Measurements from ENCODE around the gene TTC23.

Gene TTC23

DNA sequence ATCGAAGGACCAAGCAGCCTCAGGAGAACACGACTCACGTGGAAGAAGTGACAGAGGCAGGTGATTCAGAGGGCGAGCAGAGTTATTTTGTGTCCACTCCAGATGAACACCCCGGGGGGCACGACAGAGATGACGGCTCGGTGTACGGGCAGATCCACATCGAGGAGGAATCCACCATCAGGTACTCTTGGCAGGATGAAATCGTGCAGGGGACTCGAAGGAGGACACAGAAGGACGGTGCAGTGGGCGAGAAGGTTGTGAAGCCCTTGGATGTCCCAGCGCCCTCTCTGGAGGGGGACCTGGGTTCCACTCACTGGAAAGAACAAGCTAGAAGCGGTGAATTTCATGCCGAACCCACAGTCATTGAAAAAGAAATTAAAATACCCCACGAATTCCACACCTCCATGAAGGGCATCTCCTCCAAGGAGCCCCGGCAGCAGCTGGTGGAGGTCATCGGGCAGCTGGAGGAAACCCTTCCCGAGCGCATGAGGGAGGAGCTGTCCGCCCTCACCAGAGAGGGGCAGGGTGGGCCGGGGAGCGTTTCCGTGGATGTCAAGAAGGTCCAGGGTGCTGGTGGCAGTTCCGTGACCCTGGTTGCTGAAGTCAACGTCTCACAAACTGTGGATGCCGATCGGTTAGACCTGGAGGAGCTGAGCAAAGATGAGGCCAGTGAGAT is 118.5 kb downstream of the TTC23 start:
- Histone ChIP-seq H3K36me3 (ENCODE audit: low read depth) (no peaks in the 10 kb centered on the region), H3K9me3 (ENCODE audit: severe bottlenecking) (no peaks in the 10 kb centered on the region), H3K4me1 (ENCODE audit: insufficient read depth, poor library complexity, severe bottlenecking) (peaks cover 7% of the 10 kb centered on the region), H3K4me3 (ENCODE audit: severe bottlenecking) (no peak overlapping the region), H3K27me3 (ENCODE audit: insufficient read depth, poor library complexity, severe bottlenecking) (no peaks in the 10 kb centered on the region), H3K27ac (ENCODE audit: poor library complexity, severe bottlenecking) (no peak overlapping the region)
- TF ChIP-seq, protein P1, sequence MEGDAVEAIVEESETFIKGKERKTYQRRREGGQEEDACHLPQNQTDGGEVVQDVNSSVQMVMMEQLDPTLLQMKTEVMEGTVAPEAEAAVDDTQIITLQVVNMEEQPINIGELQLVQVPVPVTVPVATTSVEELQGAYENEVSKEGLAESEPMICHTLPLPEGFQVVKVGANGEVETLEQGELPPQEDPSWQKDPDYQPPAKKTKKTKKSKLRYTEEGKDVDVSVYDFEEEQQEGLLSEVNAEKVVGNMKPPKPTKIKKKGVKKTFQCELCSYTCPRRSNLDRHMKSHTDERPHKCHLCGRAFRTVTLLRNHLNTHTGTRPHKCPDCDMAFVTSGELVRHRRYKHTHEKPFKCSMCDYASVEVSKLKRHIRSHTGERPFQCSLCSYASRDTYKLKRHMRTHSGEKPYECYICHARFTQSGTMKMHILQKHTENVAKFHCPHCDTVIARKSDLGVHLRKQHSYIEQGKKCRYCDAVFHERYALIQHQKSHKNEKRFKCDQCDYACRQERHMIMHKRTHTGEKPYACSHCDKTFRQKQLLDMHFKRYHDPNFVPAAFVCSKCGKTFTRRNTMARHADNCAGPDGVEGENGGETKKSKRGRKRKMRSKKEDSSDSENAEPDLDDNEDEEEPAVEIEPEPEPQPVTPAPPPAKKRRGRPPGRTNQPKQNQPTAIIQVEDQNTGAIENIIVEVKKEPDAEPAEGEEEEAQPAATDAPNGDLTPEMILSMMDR (IDR thresholded peaks at IDR 0.05; ENCODE audit: poor library complexity, severe bottlenecking), result no peak
- ATAC-seq (ENCODE audit: low read depth) (no peak), DNase-seq (ENCODE audit: low spot score) (no peak)

DNA sequence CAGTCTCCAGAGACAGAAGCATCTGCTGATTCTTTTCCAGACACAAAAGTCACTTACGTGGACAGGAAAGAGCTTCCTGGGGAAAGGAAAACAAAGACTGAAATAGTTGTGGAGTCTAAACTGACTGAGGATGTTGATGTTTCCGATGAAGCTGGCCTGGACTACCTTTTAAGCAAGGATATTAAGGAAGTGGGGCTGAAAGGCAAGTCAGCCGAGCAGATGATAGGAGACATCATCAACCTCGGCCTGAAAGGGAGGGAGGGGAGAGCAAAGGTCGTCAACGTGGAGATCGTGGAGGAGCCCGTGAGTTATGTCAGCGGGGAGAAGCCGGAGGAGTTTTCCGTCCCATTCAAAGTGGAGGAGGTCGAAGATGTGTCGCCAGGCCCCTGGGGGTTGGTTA is 119.1 kb downstream of the TTC23 start:
- no peak for DNase-seq (ENCODE audit: low spot score)
- H3K9me3 ChIP-seq (ENCODE audit: severe bottlenecking), result no peaks in the 10 kb centered on the region
- H3K4me3 ChIP-seq (ENCODE audit: severe bottlenecking), result no peak overlapping the region
- no peaks in the 10 kb centered on the region for H3K36me3 ChIP-seq (ENCODE audit: low read depth)
- ATAC-seq (ENCODE audit: low read depth), result no peak
- TF ChIP-seq, protein P1 (IDR thresholded peaks at IDR 0.05; ENCODE audit: poor library complexity, severe bottlenecking), result no peak
- H3K27ac ChIP-seq (ENCODE audit: poor library complexity, severe bottlenecking), result no peak overlapping the region
- H3K27me3 ChIP-seq (ENCODE audit: insufficient read depth, poor library complexity, severe bottlenecking), result no peaks in the 10 kb centered on the region
- peaks cover 7% of the 10 kb centered on the region for H3K4me1 ChIP-seq (ENCODE audit: insufficient read depth, poor library complexity, severe bottlenecking)

DNA sequence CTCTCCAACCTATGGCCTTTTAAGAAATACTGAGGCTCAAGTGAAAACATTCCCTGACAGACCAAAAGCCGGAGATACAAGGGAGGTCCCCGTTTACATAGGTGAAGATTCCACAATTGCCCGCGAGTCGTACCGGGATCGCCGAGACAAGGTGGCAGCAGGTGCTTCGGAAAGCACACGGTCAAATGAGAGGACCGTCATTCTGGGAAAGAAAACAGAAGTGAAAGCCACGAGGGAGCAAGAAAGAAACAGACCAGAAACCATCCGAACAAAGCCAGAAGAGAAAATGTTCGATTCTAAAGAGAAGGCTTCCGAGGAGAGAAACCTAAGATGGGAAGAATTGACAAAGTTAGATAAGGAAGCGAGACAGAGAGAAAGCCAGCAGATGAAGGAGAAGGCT is 119.7 kb downstream of the TTC23 start:
- no peak for DNase-seq (ENCODE audit: low spot score)
- TF ChIP-seq, protein P1 (IDR thresholded peaks at IDR 0.05; ENCODE audit: poor library complexity, severe bottlenecking), result no peak
- H3K27me3 ChIP-seq (ENCODE audit: insufficient read depth, poor library complexity, severe bottlenecking), result no peaks in the 10 kb centered on the region
- H3K9me3 ChIP-seq (ENCODE audit: severe bottlenecking), result no peaks in the 10 kb centered on the region
- H3K4me1 ChIP-seq (ENCODE audit: insufficient read depth, poor library complexity, severe bottlenecking), result peaks cover 7% of the 10 kb centered on the region
- no peak overlapping the region for H3K27ac ChIP-seq (ENCODE audit: poor library complexity, severe bottlenecking)
- no peak for ATAC-seq (ENCODE audit: low read depth)
- H3K4me3 ChIP-seq (ENCODE audit: severe bottlenecking), result no peak overlapping the region
- no peaks in the 10 kb centered on the region for H3K36me3 ChIP-seq (ENCODE audit: low read depth)

DNA sequence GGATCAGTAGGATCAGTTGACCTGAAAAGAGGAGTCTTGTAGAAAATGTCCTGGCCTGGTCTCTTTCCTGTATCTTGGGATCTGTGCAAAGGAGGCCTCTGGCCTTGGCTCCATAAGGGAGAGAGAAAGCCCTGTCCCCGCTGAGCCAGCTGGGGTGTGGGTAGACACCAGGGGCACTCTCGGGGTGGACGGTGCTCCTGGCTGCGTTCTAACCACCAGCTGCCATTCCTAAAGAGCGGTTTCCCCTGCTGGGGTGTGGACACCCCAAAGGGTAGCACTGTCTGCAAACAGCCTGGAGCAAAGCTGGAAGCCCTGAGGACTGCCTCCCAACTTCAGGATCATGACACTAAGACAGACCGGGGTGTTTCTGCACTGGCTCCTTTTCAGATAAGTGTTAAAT is 121.0 kb downstream of the TTC23 start:
- Histone ChIP-seq H3K27ac (ENCODE audit: poor library complexity, severe bottlenecking) (no peak overlapping the region), H3K27me3 (ENCODE audit: insufficient read depth, poor library complexity, severe bottlenecking) (no peaks in the 10 kb centered on the region), H3K9me3 (ENCODE audit: severe bottlenecking) (no peaks in the 10 kb centered on the region), H3K4me3 (ENCODE audit: severe bottlenecking) (no peak overlapping the region), H3K36me3 (ENCODE audit: low read depth) (no peaks in the 10 kb centered on the region), H3K4me1 (ENCODE audit: insufficient read depth, poor library complexity, severe bottlenecking) (peaks cover 18% of the 10 kb centered on the region)
- no peak for DNase-seq (ENCODE audit: low spot score)
- no peak for ATAC-seq (ENCODE audit: low read depth)
- TF ChIP-seq, protein P1 (IDR thresholded peaks at IDR 0.05; ENCODE audit: poor library complexity, severe bottlenecking), result no peak

DNA sequence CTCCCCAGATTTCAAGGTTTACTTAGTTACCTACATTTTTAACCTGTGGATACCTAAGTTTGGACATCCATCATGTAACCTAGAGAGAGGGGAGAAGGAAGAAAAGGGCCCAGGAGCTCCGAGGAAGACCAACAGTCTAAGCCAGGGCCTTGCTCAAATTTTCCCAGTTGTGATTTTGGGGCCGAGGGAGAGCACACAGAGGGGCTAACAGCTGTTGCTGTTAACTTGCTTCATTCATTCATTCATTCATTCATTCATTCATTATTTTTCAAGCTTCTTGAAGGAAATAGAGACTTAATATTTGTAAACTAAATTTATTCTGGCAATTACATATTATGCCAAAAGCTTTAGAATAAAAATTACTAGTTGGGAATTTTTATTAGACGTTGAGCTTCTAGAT is 121.6 kb downstream of the TTC23 start:
- ATAC-seq (ENCODE audit: low read depth) (no peak), DNase-seq (ENCODE audit: low spot score) (no peak)
- Histone ChIP-seq H3K36me3 (ENCODE audit: low read depth) (no peaks in the 10 kb centered on the region), H3K27ac (ENCODE audit: poor library complexity, severe bottlenecking) (no peak overlapping the region), H3K9me3 (ENCODE audit: severe bottlenecking) (no peaks in the 10 kb centered on the region), H3K4me3 (ENCODE audit: severe bottlenecking) (no peak overlapping the region), H3K4me1 (ENCODE audit: insufficient read depth, poor library complexity, severe bottlenecking) (peaks cover 20% of the 10 kb centered on the region), H3K27me3 (ENCODE audit: insufficient read depth, poor library complexity, severe bottlenecking) (no peaks in the 10 kb centered on the region)
- TF ChIP-seq, protein P1 (IDR thresholded peaks at IDR 0.05; ENCODE audit: poor library complexity, severe bottlenecking), result no peak
